NT2/D1 (cell line): Measurements from ENCODE around the gene NOTCH1.

Experiments used
- DNase-seq: peaks from one replicate; pipeline ENCODE4 v3.0.0-alpha.2; 2011; ENCODE audit warnings: low read depth, low spot score
- H3K27me3 ChIP-seq: 2 replicates; pipeline ENCODE4 v1.6.0; 2011; ENCODE audit warnings: mild to moderate bottlenecking; ENCODE audit not compliant: insufficient read length, insufficient read depth
- H3K36me3 ChIP-seq: 2 replicates; pipeline ENCODE4 v1.6.1; 2011; ENCODE audit warnings: mild to moderate bottlenecking, low read length, mixed read lengths; ENCODE audit not compliant: insufficient read depth, insufficient read length
- H3K4me1 ChIP-seq: 2 replicates; pipeline ENCODE4 v1.5.1; 2011; ENCODE audit not compliant: insufficient read depth, insufficient read length
- H3K4me3 ChIP-seq: 2 replicates; pipeline ENCODE4 v1.5.1; 2011; ENCODE audit warnings: low read depth; ENCODE audit not compliant: insufficient read length
- H3K9ac ChIP-seq: 2 replicates; pipeline ENCODE4 v1.6.0; 2011; ENCODE audit warnings: low read depth; ENCODE audit not compliant: insufficient read length
- H3K9me3 ChIP-seq: 2 replicates; pipeline ENCODE4 v1.5.1; 2011; ENCODE audit warnings: mild to moderate bottlenecking, low read length; ENCODE audit not compliant: insufficient read depth
- SUZ12 ChIP-seq: IDR thresholded peaks from 2 replicates; pipeline ENCODE4 v1.6.1; 2011; ENCODE audit not compliant: insufficient read length, insufficient read depth; ENCODE audit errors: extremely low read depth
- YY1 ChIP-seq: IDR thresholded peaks from 2 replicates; pipeline ENCODE4 v1.6.1; 2011; ENCODE audit not compliant: insufficient read length, insufficient read depth
- ZNF274 ChIP-seq: IDR thresholded peaks from 2 replicates; pipeline ENCODE4 v1.6.1; 2011; ENCODE audit warnings: mild to moderate bottlenecking, low read depth, low read length

NOTCH1 gene

DNA sequence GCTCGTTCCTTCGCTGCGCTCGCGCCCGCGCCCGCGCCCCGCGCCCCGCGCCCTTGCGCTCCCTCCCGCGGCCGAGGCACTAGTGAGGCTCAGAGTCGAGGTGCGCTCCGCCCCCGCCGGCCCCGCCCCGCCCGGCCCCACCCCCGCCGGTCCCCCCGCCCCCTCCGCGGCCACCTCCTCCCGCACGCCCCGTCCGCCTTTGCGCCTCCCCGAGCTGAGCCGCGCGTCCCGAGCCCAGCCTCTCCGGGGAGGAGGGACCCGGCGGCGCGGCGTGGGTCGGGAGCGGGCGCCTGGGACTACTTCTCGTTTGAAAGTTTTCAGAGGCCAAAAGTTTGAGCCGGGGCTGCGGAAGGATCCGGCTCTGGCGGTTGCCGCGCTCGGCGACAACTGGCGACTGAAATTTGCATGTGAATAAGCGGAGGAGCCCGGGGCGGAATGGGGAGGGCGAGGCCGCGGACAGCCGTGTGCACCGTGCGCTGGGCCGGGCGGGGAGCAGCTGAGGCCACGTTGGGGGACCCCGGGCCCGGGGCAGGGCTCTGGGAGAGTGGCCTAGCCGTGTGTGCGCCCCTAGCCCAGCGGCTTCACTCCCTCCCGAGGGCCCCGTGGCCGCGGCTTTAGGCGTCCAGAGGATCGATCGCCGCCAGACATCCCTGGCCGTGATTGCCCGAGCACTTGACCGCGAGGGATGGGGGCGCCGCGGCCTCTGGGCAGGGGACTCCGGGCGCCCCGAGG is at the start of gene NOTCH1:
Gene NOTCH1, minus strand, starts transcription at position 84 of the 732 bp plus-strand sequence. CDS start 262 bp downstream, outside the sequence.
- TF ChIP-seq ZNF274, result no peak
- TF ChIP-seq SUZ12, result no peak
- no peak for TF ChIP-seq YY1
- Histone ChIP-seq H3K9ac (peak within 1 kb of the TSS; percentile 96), H3K9me3 (no peaks in the 10 kb centered on the region), H3K36me3 (peaks cover 30% of the 10 kb centered on the region), H3K27me3 (no peaks in the 10 kb centered on the region), H3K4me3 (peak within 1 kb of the TSS; percentile 78), H3K4me1 (peaks cover 48% of the 10 kb centered on the region)
- DNase-seq, result peak; percentile 88

DNA sequence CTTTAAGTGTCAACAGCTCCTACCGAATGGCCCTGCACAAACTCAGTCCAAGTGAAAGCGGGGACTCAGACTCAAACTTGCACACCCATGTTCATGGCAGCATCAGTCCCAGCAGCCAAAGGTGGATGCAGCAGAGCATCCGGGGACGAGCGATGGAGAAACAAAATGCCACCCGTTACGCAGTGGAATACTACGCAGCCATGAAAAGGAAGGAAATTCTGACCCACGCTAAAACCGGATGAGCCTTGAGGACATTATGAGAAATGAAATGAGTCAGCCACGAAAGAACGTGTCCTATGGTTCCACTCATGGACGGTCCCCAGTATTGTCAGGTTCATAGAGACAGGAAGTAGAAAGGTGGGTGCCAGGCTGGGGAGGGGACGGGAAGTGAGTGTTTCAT is 48.6 kb upstream of the NOTCH1 start:
- Histone ChIP-seq H3K9ac (no peak overlapping the region), H3K4me3 (no peak overlapping the region), H3K9me3 (no peaks in the 10 kb centered on the region), H3K36me3 (no peaks in the 10 kb centered on the region), H3K27me3 (peaks cover 4% of the 10 kb centered on the region), H3K4me1 (peaks cover 13% of the 10 kb centered on the region)
- no peak for DNase-seq
- TF ChIP-seq YY1 (no peak), ZNF274 (no peak), SUZ12 (no peak)

DNA sequence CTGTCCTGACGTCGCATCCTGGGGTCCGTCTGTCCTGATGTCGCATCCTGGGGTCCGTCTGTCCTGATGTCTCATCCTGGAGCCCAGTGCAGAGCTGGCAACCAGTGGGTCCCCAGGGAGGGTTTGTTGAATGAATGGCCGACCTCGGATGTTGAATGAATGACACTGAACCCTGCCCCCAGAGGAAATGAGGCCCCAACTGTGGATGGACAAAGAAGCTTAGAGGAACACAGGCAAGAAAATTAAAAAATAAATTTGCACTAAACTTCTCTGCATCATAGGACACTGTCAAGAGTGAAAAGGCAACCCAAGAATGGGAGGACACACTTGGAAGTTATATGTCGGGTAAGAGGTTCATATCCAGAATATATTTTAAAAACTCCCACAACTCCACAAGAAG is 47.7 kb upstream of the NOTCH1 start:
- DNase-seq, result no peak
- no peak overlapping the region for H3K9ac ChIP-seq
- H3K36me3 ChIP-seq, result no peaks in the 10 kb centered on the region
- no peaks in the 10 kb centered on the region for H3K9me3 ChIP-seq
- no peak for TF ChIP-seq ZNF274
- no peak for TF ChIP-seq SUZ12
- no peak for TF ChIP-seq YY1
- H3K4me3 ChIP-seq, result no peak overlapping the region
- peaks cover 4% of the 10 kb centered on the region for H3K27me3 ChIP-seq
- peaks cover 12% of the 10 kb centered on the region for H3K4me1 ChIP-seq

DNA sequence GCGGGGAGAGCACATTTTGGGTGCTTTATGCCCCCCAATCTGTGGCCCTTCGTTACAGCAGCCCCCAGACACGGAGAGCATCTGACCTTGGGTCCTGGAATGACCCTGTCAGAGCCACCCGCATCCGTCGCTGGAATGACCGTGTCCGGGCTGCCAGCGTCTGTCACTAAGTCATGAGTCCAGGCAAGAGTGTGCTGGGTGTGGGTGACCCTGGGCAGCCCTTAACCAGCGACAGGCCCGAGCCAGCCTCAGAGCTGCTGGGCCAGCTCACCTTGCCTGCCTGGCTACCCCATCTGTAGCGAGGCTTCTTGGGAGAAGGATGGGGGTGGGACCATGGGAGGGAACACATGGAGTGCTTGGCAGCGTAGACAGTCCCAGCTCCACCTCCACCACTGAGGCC is 46.8 kb upstream of the NOTCH1 start:
- DNase-seq, result no peak
- TF ChIP-seq YY1, result no peak
- TF ChIP-seq ZNF274, result no peak
- TF ChIP-seq SUZ12, result no peak
- H3K9me3 ChIP-seq, result no peaks in the 10 kb centered on the region
- no peaks in the 10 kb centered on the region for H3K36me3 ChIP-seq
- no peak overlapping the region for H3K9ac ChIP-seq
- no peak overlapping the region for H3K4me3 ChIP-seq
- H3K4me1 ChIP-seq, result peaks cover 12% of the 10 kb centered on the region
- H3K27me3 ChIP-seq, result peaks cover 4% of the 10 kb centered on the region

- no peaks in the 10 kb centered on the region for H3K36me3 ChIP-seq
- DNase-seq, result no peak
- TF ChIP-seq YY1 (no peak), SUZ12 (no peak), ZNF274 (no peak)
- H3K27me3 ChIP-seq, result peaks cover 7% of the 10 kb centered on the region
- H3K4me3 ChIP-seq, result no peak overlapping the region
- H3K9ac ChIP-seq, result no peak overlapping the region
- H3K4me1 ChIP-seq, result peaks cover 26% of the 10 kb centered on the region
- H3K9me3 ChIP-seq, result no peaks in the 10 kb centered on the region
Observed at GRCh38 chr9:136590821-136591752, 45.2 kb upstream of the NOTCH1 start.

DNA sequence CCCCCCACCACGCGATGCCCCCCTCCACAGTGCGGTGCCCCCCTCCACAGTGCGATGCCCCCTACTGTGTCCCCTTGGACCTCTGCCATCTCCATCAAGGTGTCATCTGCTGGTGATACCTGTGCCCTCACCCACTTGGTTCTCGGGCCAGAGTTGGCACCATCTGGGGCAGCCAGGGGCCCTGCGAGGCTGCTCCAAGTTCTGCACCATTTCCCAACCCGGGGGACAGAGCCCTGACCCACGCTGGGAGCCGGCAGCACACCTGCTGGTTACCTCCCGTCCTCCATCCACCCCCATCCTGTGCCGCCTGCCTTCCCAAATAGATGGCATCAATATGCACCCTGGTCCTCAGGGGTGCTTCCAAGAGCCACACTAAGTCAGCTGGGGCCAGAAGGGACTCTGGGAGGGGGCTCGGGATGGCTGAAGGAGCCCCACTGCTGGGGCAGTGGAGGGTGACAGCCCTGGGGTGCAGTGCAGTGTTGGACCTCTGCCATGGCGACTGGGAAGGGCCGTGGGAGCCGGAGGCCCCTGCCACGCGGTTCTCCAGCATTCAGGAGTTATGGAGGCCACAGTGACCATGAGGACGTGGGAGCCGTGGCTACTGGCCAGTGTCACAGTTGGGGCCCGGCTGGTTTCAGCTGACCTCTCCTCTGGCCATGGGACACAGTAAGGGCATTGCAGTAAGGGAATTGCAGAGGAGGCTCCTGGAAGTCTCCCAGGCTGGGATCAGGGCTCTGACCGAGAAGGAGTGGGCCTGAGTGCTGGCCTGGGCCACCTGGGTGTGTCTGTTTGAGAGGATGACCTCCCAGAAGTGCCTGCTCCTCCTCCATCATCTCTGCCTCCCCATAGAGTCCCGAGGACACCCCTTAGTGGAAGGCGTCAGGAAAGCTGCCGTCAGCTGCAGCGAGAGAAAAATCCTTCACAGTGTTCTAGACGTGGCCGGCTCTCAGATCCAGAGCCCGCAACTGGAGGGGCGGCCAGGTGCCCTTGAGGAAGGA is 44.2 kb upstream of the NOTCH1 start:
- H3K4me3 ChIP-seq, result no peak overlapping the region
- no peaks in the 10 kb centered on the region for H3K36me3 ChIP-seq
- H3K9ac ChIP-seq, result no peak overlapping the region
- no peak for TF ChIP-seq SUZ12
- TF ChIP-seq YY1, result no peak
- no peak for TF ChIP-seq ZNF274
- H3K4me1 ChIP-seq, result peaks cover 29% of the 10 kb centered on the region
- no peak for DNase-seq
- peaks cover 10% of the 10 kb centered on the region for H3K27me3 ChIP-seq
- H3K9me3 ChIP-seq, result no peaks in the 10 kb centered on the region
